HG03565 (cell line): Measurements from ENCODE around the gene CEP76.

Source experiments
- ATAC-seq: cut with Tn5 transposase; IDR thresholded peaks from one replicate; pipeline ENCODE4 v1.9.1; 2021; ENCODE audit warnings: mild to moderate bottlenecking, moderate library complexity; ENCODE audit not compliant: unreplicated experiment

Gene CEP76, protein sequence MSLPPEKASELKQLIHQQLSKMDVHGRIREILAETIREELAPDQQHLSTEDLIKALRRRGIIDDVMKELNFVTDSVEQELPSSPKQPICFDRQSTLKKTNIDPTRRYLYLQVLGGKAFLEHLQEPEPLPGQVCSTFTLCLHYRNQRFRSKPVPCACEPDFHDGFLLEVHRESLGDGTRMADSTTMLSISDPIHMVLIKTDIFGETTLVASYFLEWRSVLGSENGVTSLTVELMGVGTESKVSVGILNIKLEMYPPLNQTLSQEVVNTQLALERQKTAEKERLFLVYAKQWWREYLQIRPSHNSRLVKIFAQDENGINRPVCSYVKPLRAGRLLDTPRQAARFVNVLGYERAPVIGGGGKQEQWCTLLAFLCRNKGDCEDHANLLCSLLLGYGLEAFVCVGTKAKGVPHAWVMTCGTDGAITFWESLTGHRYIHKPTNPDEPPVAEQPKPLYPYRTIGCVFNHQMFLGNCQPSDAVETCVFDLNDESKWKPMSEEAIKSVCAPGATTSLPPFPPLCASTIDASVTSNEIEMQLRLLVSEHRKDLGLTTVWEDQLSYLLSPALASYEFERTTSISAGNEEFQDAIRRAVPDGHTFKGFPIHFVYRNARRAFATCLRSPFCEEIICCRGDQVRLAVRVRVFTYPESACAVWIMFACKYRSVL

DNA sequence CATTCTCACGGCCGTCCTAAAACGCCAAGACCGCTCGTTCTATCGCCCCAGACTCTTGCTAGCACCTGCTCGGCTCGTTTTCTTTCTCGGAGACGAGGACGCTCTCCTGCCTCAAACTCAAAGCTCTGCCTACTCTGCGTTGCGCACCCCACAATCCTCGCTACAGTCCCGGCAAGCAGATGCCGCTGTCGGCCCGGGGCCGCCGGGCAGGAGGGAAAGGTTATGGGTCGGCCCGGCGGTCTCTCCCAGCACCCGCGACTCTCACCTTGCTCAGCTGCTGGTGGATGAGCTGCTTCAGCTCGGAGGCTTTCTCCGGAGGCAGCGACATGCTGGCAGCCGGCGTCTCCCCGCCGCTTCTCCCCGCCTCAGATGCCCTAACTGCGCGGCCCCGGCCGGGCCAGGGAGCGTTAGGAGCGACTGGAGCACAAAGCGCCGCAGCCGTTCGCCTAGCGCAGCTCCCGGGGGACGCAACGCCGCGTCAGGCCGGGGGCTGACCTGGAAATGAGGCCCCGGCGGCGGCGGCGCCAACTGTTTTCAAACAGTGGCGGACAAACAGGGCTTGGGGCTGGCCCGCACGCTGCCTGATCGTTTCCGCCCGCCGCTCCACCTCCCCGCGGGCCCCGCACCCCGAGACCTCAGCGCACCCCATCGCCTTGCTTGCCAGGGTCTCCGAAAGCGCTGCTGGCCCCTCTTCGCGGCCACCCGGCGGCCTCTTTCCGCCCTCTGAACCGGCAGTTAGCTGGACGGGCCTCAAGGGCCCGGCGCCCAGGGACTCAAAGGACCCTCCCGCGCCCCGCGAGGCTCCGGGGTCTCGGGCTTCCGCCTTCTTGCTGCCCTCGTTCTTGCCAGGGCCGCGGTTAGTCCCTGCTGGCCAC lies at the start of gene CEP76, which contains the start of gene PSMG2:
CEP76 (minus strand) TSS at position 503 of the 875 bp plus-strand sequence; CDS start at position 328, 175 bp downstream.
PSMG2 (plus strand) TSS at position 822 of the 875 bp plus-strand sequence. CDS start 66 bp downstream, outside the sequence.
- peak; percentile 72 for ATAC-seq

- ATAC-seq = no peak
Measured at GRCh38 chr18:12751891-12752290, 49.4 kb upstream of the CEP76 start.

GRCh38 chr18:12751503-12751884 lies 49.0 kb upstream of the CEP76 start:
- no peak for ATAC-seq

- no peak for ATAC-seq
Measured at GRCh38 chr18:12750715-12751502, 48.4 kb upstream of the CEP76 start.

GRCh38 chr18:12750076-12750714 lies 47.7 kb upstream of the CEP76 start:
- ATAC-seq = no peak

DNA sequence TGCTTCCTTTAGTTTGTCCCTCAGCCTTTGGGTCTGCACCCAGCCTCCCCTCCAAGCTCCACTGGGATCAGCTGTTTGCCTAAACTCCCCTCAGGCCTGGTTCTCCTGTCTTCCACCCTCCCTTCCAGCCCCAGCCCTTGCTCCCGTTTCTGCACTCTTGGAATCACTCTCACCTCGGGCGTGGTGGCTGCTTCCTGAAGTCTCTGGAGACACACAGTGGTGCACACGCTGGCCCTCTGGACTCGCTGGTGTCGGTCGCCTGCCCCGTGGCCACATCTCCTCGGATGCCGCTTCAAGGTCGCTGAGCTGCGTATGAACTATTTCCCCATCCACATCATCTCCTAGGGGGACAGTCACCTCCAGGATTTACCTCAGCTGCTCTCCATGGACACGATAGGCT lies 46.6 kb upstream of the CEP76 start:
- ATAC-seq = no peak

GRCh38 chr18:12748671-12749070 lies 46.1 kb upstream of the CEP76 start:
- ATAC-seq = no peak

DNA sequence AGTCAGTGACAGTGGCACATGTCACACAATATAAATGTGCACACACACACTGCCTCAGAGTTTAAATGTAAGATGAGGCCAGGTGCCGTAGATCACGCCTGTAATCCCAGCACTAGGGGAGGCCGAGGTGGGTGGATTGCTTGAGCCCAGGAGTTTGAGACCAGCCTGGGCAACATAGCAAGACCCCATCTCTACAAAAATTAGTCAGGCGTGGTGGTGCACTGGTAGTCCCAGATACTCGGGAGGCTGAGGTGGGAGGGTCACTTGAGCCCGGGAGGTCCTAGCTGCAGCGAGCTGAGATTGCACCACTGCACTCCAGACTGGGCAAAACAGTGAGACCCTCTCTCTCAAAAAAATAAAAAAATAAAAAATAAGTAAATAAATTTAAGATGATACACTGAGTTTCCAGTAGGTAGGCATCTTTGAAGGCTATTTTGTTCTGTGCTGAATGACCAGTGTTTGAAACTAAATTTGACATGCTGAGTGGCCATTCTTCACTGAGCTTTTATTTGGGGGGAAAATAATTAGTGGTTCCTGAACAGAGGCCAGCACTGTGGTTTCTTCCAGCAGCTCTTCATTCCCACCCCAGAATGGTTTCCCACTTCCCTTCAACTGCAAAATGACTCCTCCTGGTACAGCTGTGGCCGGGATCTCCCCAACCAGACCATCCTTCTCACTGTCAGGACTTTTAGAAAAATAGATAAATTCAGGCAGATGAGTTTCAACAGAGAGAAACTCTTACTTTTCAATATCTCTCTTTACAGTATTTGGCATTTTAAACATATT lies 45.2 kb upstream of the CEP76 start:
- no peak for ATAC-seq

DNA sequence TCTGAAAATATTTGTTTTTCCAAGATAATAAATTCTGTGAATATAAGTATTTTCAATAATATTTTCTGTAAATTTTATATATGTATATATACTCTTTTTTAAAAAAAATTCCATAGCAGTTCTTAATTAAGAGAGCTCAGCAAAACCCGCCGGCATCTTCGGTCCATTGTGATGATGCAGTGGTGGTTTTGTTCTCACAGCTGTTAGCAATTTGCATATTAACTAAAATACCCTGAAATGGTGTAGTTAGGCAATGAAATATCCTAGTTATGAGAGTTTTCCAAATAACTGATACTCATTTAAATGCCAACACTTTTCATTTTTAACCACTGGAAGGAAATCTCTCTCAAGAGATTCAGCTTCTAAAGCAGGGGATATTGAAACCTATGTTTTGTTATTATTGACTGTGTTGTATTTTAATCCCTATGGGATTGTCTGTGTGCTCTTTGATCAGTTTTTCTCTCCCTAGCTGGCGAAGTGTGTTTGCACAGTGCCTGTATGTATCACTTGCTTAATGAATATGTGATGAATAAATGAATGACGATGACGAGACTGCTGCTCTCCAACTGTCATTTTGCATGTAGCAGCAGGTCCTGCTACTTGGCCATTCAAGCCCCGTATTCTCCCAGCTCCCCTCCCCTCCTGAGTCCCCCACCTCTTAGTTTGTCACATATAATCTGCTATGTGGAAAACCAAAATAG lies 42.7 kb upstream of the CEP76 start:
- no peak for ATAC-seq

DNA sequence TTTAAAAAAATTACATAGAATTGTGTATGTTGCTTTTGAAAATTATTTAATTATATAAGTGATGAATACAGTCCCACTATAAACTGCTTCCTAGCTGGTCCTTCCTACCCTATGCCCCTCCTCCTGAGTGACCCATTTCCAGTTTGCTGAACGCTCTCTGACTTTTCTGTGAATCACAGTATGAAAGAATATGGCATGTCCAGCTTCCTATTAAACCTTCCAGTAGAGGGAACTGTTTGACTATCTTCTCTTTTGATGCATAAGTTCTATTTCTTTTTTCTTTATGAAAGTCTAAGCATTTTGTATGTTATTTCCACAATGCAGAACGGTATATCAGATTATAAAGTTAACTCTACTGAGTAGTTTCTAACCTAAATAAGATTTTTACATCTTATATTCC lies 41.6 kb upstream of the CEP76 start:
- no peak for ATAC-seq

GRCh38 chr18:12742453-12742852 lies 39.9 kb upstream of the CEP76 start:
- no peak for ATAC-seq

DNA sequence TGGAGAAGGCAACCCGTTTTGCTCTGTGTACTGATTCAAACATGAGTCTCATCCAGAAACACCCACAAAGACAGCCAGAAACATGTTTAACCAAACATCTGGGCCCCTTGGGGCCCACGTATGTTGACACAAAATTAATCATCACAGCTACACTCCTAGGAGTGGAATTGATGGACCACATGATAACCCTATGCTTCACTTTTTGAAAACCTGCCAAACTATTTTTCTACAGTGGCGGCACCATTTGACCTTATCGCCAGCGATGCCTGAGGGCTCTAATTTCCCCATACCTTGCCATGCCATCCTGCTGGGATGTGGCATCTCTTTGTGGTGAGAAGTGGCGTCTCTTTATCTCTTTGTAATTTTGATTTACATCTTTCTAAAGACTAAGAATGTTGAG lies 38.8 kb upstream of the CEP76 start:
- ATAC-seq = no peak

DNA sequence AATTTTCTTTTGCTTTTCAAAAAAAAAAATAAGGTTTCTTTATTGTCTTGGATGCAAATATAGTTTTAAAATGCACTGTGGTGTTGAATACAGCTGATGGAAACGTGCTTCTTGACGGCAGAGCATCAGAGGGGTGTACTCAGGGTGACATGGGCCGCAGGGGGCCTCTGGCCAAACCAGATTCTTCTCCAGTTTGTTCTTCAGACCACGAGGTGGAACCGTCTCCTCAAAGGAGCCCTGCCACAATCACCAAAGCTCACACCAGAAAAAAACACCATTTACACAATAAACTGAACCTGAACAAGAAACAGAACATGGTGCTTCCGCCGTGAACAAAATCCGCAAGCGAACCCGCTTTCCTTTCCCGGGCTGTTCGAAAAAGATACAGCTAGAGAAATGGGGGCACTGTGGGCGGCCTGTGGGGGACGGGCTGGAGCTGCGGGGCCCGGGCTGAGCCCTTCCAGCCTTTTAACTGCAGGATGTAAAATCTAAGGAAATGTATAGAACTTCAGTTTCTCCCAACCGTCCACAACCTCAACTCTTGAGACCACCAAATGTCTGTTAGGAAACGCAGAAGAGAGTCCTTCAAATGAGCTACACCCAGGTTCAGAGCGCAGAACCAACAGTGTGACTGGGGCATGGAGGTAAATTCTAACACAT lies 34.9 kb upstream of the CEP76 start:
- no peak for ATAC-seq

GRCh38 chr18:12726774-12727550 lies 24.4 kb upstream of the CEP76 start:
- no peak for ATAC-seq

GRCh38 chr18:12726331-12726730 lies 23.8 kb upstream of the CEP76 start:
- no peak for ATAC-seq

DNA sequence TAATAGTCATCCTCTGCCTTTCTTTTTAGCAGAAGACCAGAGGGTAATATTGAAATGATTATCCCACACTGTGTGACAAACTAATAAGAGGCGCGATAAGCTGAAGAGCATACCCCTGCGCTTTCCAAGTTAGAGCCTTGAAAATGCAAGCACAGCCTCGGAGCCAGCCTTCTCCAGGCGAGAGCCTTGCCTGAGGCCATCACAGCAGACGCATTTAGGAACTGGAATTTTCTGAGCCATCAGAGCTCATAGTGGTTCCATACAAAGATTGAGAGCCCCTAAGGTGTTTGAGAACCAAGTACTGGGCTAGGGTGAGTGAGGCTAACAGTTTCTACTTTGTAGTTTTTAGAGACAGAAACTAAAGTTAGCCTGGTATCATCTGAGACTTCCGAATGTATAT lies 20.2 kb upstream of the CEP76 start:
- no peak for ATAC-seq

DNA sequence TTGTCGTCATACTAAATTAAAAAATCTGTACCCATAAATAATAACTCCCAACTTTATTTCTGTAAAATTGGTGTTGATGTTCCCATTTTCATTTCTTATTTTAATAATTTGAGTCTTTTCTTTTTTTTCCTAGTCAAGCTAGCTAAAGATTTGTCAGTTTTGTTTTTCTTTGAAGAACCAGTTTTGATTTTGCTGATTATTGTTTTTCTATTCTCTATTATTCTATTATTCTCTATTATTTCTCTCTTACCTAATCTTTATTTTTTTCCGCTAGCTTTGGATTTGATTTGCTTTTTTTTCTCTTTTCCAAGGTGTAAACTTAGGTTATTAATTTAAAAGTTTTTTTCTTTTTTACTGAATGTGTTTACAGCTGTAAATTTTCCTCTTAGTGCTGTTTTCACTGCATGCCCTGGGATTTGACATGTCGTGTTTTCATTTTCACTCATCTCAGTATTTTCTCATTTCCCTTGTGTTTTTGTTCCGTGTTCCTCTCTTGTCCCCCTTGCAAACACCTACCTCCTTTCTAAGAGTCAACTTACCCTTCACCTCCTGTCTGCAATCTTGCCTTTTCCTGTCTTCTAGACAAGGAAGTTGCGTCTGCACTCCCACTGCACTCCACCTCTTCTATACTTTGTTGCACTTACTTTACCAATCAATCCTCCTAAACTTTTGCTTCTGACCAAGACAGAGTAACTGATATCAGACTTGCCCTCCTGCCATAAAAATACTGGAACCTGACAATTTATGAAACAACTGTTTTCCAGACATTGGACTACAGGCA lies 19.2 kb upstream of the CEP76 start:
- ATAC-seq = no peak
